ENCODE data around the gene MYRIP. TPM values are rescaled to one million over a fixed set of nuclear protein-coding genes. Genes with fewer than 3 reads are reported as not detected.

Gene MYRIP
- total RNA-seq, 1 donor from 2014 or later: 12.5 TPM

GRCh38 chr3:40191850-40192448 lies 382.5 kb downstream of the MYRIP start:
- no peak for DNase-seq

DNA sequence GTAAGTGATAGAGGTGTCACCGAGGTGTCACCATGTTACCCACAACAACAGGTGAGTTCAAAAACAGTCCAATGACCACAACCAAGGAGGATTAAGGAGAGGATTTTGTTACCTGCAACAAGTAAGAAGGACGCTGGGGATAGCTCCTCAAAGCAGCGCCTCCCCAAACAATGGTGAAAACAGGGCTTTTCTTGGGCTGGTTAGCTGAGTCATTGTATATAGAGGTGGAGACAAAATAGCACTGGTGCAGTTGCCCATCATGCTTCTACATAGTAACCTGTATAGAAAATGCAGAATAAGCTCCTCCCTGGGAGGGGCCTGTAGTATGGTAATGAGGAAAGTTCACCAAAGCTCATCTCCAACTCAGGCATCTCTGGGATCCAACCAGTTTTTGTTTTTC lies 383.2 kb downstream of the MYRIP start:
- DNase-seq: no peak

GRCh38 chr3:40196966-40197365 lies 387.6 kb downstream of the MYRIP start:
- no peak for DNase-seq

- DNase-seq: no peak
Observed at GRCh38 chr3:40200692-40201316, 391.4 kb downstream of the MYRIP start.

- no peak for DNase-seq
Observed at GRCh38 chr3:40201770-40202169, 392.4 kb downstream of the MYRIP start.

- no peak for DNase-seq
Observed at GRCh38 chr3:40206522-40206921, 397.1 kb downstream of the MYRIP start.

- no peak for DNase-seq
Observed at GRCh38 chr3:40207796-40208195, 398.4 kb downstream of the MYRIP start.

- DNase-seq: no peak
Observed at GRCh38 chr3:40208251-40208650, 398.8 kb downstream of the MYRIP start.

DNA sequence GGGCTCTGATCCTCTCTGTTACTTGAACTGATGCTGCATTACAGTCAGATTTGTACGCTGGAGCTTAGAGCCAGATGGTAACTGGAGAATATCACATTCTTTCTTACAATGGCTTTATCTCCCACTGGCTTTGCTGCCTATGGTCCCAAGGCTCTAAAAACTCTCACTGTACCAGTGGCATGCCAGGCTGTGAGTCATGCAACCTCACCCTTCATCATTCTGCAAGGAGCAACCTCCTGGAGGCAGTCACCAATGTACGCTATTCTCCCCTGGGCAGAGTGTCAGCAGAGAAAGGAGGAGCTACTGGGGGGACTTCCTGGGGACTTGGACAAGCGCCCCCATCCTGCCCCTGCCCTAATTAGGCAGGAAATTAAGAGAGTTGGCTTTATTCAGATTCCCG lies 402.2 kb downstream of the MYRIP start:
- no peak for DNase-seq

DNA sequence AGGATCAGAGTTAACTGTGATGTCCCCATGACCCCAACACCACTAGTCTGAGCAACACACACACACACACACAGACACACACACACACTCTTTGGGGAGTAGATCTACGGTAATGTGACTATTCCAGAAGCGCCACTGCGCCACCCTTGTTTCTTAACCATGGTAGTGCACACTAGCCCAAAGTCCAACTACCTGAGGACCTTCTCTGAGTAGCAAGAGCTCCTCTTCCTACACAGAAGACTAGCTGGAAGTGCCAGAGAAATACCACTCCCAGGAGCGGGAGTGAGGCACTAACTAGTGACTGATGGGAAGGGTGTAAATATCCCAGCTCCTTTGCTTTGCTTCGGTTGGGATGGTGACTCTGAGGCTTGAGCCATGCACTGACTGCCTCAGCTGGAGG lies 404.1 kb downstream of the MYRIP start:
- no peak for DNase-seq

DNA sequence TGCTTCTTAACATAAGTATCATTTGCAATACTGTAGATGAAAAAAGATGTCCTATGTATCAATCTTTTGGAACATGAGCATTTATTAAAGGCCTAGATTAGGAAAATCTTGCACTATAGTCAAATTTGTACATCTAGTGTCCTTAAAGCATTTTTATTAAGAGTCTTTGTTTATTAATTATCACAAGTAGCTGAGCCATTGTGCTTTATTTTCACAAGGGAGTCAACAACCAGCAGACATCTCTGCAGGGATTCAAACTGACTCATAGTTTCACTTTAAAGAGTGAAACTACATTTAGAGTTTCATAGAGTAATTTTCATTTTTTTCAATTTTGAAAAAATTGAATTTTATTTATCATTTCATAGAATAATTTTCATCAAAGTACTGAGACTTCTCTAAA lies 405.6 kb downstream of the MYRIP start:
- no peak for DNase-seq

DNA sequence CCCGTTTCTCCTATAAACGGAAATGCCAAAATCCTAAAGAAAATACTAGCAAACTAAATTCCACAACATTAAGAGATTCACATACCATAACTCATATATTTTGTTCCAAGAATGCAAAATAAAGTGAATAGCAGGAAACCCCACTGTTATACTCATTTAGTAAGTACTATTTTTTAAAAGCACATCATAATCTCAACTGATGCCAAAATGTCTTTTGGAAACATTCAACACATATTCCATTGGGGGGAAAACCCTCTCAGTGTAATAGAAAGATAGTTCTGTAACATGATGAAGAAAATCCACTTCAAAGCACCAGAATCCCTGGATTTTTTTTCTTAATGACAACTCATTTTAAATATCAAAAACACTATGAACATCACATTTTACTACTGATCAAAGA lies 407.1 kb downstream of the MYRIP start:
- DNase-seq: no peak

GRCh38 chr3:40223856-40224255 lies 414.4 kb downstream of the MYRIP start:
- no peak for DNase-seq

- no peak for DNase-seq
Observed at GRCh38 chr3:40224796-40225515, 415.5 kb downstream of the MYRIP start.

GRCh38 chr3:40226636-40227035 lies 417.2 kb downstream of the MYRIP start:
- DNase-seq: no peak

DNA sequence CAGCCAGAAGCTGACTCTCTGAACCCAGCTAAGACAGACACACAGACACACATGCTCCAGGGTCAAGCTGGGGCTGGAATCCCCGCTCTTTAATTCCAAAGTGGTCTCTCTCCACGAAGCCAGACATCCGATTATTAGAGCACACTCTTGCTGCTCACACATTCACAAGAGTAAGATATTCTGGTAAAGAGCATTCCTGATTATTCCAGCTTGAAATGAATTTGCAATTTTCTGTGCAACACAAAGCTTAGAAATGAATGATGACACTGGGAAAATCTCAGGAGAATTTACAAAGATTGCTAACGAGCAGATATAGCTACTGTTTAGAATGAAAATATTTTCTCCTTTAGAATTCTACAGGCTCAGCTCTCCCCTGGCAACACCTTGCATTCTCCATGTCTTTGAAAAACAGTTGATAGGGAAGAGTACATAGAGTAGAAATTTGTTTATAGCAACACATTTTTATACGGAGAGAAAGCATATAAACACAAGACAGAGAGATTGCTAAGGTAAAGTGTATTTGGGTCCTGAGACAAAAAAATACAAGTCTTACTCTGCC lies 419.5 kb downstream of the MYRIP start:
- no peak for DNase-seq

- no peak for DNase-seq
Observed at GRCh38 chr3:40229386-40229785, 420.0 kb downstream of the MYRIP start.

GRCh38 chr3:40229963-40230362 lies 420.6 kb downstream of the MYRIP start:
- DNase-seq: no peak

DNA sequence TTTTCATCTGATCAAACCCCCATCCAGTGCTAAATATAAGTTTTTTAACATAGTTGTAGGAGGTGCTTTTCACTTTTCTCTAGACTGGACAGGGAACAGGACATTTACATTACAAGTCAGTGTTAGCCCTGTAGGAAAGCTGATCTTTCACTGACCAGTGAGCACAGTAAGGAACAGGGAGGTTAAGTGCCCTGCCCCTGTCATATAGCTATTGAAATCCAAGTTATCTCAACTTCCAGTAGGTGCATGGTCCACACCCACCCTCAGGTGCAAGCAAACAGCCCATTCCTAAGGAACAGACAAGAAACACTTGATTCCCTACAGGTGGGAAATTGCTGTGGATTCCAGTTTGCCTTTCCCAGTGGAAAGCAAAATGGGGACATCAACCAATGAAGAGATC lies 421.0 kb downstream of the MYRIP start:
- no peak for DNase-seq

DNA sequence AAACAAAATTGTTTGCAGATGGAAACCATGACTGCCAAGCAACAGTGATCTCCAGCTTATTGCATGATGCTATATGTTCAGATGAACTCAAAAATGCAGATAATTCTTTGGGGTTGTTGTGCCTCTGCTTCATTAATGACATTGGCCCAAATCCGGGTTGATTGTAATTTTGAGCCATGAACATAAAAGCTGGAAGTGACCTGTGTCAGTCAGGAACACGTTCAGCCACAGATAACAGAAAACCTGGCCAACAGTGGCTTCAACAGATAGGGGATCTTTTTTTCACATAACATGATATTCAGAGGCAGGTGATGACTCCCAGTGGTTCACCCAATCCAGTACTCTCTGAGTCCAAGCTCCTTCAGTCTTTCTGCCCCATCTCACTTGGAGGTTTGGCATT lies 423.2 kb downstream of the MYRIP start:
- no peak for DNase-seq

DNA sequence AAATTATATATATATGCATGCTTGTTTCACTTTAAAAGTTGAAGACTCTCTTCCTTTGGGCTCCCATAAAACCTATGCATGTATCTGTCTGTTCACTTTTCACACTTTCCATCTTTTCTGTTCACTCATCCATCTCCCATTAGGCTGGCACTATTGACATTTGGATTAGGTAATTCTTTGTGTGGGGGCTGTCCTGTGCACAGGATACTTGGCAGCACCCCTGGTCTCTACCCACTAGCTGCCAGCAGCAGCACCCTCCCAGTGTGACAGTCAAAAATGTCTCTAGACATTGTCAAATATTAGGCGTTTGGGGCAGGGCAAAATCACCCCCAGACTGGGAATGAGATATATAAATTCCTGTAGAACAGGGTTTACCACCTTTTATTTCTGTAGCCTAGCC lies 427.8 kb downstream of the MYRIP start:
- no peak for DNase-seq

- DNase-seq: no peak
Observed at GRCh38 chr3:40237889-40238571, 428.6 kb downstream of the MYRIP start.

- DNase-seq: no peak
Observed at GRCh38 chr3:40240921-40241320, 431.5 kb downstream of the MYRIP start.
